Measurements from ENCODE around the gene CHRM1.

CHRM1 gene

GRCh38 chr11:62933750-62934495 lies 12.8 kb upstream of the CHRM1 start:
- no peak for TF ChIP-seq CTCF (IDR thresholded peaks at IDR 0.05; ENCODE audit: low read depth, low read length, missing control alignments)
- in situ Hi-C loops (cut with HindIII; ENCODE audit: low sequenced_read_pairs): no loop called here

GRCh38 chr11:62933285-62933684 lies 12.1 kb upstream of the CHRM1 start:
- no peak for DNase-seq (ENCODE audit: low read depth)
- no peak overlapping the region for H3K4me3 ChIP-seq (ENCODE audit: low read depth, low read length)
- no peak for TF ChIP-seq CTCF (IDR thresholded peaks at IDR 0.05; ENCODE audit: low read depth, low read length, missing control alignments)
- in situ Hi-C loops (cut with HindIII; ENCODE audit: low sequenced_read_pairs): no loop called here

More at GRCh38 chr11:62933750-62934495, 12.8 kb upstream of the CHRM1 start:
- H3K4me3 ChIP-seq (ENCODE audit: low read depth, low read length): no peak overlapping the region
- DNase-seq (ENCODE audit: low read depth): no peak

- DNase-seq (ENCODE audit: low read depth): peak; percentile 34
- in situ Hi-C loops (cut with HindIII; ENCODE audit: low sequenced_read_pairs): no loop called here
- H3K4me3 ChIP-seq (ENCODE audit: low read depth, low read length): no peak overlapping the region
- TF ChIP-seq CTCF (IDR thresholded peaks at IDR 0.05; ENCODE audit: low read depth, low read length, missing control alignments): no peak
Observed at GRCh38 chr11:62931499-62932278, 10.5 kb upstream of the CHRM1 start.

GRCh38 chr11:62930666-62931065 lies 9.5 kb upstream of the CHRM1 start:
- DNase-seq (ENCODE audit: low read depth): no peak
- in situ Hi-C loops (cut with HindIII; ENCODE audit: low sequenced_read_pairs): no loop called here
- H3K4me3 ChIP-seq (ENCODE audit: low read depth, low read length): no peak overlapping the region
- TF ChIP-seq CTCF (IDR thresholded peaks at IDR 0.05; ENCODE audit: low read depth, low read length, missing control alignments): no peak

GRCh38 chr11:62930157-62930556 lies 9.0 kb upstream of the CHRM1 start:
- no peak for DNase-seq (ENCODE audit: low read depth)
- in situ Hi-C loops (cut with HindIII; ENCODE audit: low sequenced_read_pairs): no loop called here
- no peak for TF ChIP-seq CTCF (IDR thresholded peaks at IDR 0.05; ENCODE audit: low read depth, low read length, missing control alignments)
- H3K4me3 ChIP-seq (ENCODE audit: low read depth, low read length): no peak overlapping the region

- TF ChIP-seq CTCF (IDR thresholded peaks at IDR 0.05; ENCODE audit: low read depth, low read length, missing control alignments): no peak
- in situ Hi-C loops (cut with HindIII; ENCODE audit: low sequenced_read_pairs): no loop called here
- DNase-seq (ENCODE audit: low read depth): no peak
- no peak overlapping the region for H3K4me3 ChIP-seq (ENCODE audit: low read depth, low read length)
Observed at GRCh38 chr11:62928011-62928410, 6.8 kb upstream of the CHRM1 start.

All from astrocyte of the cerebellum (primary cell).